IPS-15b (cell line): ENCODE data around the gene USH2A.

ENCODE experiments used
- H3K27me3 ChIP-seq: one replicate; pipeline ENCODE4 v1.6.1; 2013; ENCODE audit warnings: low read length; ENCODE audit not compliant: control insufficient read depth, insufficient read depth
- H3K36me3 ChIP-seq: one replicate; pipeline ENCODE4 v1.6.1; 2013; ENCODE audit warnings: low read length; ENCODE audit not compliant: control insufficient read depth, insufficient read depth
- H3K4me1 ChIP-seq: one replicate; pipeline ENCODE4 v1.6.1; 2013; ENCODE audit warnings: mild to moderate bottlenecking, low read length; ENCODE audit not compliant: control insufficient read depth, insufficient read depth
- H3K4me3 ChIP-seq: one replicate; pipeline ENCODE4 v1.5.1; 2013; ENCODE audit warnings: low read depth, low read length
- H3K9ac ChIP-seq: one replicate; pipeline ENCODE4 v1.6.1; 2013; ENCODE audit warnings: low read depth, mild to moderate bottlenecking, low read length
- H3K9me3 ChIP-seq: one replicate; pipeline ENCODE4 v1.6.1; 2013; ENCODE audit warnings: mild to moderate bottlenecking, low read length; ENCODE audit not compliant: control insufficient read depth, insufficient read depth

Gene USH2A

DNA sequence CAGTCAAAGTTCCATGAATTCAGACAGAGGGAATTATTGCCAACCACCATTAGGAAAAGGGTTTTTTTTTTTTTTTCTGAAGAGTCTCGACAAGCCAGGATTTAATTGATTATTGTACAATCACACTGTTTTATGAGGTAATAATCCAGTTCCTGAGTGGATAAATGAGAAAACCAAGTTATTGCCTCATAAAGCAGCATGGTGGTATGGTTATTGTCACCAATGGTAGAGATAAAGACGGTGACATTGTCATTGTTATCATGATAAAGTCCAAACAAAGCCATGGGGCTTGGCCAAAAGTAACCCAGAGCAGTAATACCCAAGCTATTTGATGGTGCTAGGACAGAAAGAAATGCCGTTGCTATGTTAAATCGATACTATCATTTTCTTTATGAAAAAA, 232.8 kb downstream of the USH2A start:
- Histone ChIP-seq H3K4me3 (no peak overlapping the region), H3K4me1 (peaks cover 6% of the 10 kb centered on the region), H3K27me3 (no peaks in the 10 kb centered on the region), H3K9me3 (no peaks in the 10 kb centered on the region), H3K36me3 (no peaks in the 10 kb centered on the region), H3K9ac (no peak overlapping the region)

DNA sequence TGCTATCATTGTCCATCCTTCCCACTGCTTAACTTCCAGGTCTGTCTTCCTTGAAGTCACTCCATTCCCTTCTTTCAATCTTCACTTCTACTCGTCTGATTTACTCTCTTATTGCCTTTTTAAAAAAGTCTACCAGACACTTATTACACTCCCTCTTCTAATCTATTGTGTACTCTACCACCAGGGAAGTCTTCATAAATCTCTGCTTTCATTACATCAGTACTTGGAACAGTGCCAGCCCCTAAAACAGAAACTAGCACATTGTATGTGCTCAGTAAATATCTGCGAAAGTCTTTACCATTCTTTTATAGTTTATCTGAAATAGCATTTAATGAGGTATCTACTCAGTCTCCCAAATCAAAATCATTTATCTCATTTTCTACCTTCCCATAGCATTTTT, 236.4 kb downstream of the USH2A start:
- Histone ChIP-seq H3K9ac (no peak overlapping the region), H3K4me3 (no peak overlapping the region), H3K36me3 (no peaks in the 10 kb centered on the region), H3K4me1 (peaks cover 30% of the 10 kb centered on the region), H3K27me3 (no peaks in the 10 kb centered on the region), H3K9me3 (no peaks in the 10 kb centered on the region)

DNA sequence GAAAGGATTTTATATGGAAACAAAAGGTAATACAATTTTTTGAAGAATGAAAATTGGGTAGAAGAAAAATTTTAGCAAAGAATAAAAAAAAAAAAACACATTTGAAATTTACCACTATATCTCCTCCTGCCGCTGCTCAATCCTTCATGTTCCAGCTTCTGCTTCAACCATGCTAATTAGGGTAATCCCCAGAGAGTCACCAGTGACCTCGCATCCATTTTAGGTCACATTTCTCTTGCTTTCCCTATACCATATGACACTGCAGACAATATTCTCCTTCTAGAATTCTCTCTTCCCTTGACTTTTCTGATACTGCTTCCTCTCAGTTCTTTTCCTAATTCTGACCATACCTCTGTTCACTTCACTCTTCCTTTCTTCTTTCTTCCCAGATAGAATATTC, 237.1 kb downstream of the USH2A start:
- no peaks in the 10 kb centered on the region for H3K27me3 ChIP-seq
- no peaks in the 10 kb centered on the region for H3K9me3 ChIP-seq
- peaks cover 30% of the 10 kb centered on the region for H3K4me1 ChIP-seq
- H3K36me3 ChIP-seq: no peaks in the 10 kb centered on the region
- no peak overlapping the region for H3K4me3 ChIP-seq
- no peak overlapping the region for H3K9ac ChIP-seq

DNA sequence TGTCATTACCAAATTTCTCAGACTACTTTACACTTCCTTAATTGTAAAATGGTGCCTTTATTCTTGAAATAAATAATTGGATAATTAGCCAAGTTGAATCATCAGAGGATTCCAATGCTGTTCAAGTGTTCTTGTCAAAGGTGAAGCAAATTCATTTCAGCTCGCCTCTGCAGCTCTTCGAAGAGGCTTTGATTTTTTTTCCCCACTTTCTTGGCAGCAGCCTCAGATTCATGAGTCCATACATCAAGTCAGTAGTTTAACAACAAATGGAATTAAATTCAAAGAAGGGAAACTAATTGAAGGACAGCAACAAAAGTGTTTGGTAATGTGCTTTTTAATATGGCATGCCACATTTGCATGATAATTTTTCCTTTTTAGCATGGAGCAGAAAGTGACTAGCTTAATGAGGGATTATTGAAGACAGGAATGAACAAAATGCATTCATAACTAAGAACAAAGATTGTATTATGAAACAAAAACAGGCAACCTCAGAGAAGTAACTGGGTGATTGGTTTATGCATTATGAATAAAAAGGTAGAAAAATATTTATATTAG, 239.0 kb downstream of the USH2A start:
- no peak overlapping the region for H3K9ac ChIP-seq
- no peaks in the 10 kb centered on the region for H3K36me3 ChIP-seq
- H3K27me3 ChIP-seq: no peaks in the 10 kb centered on the region
- H3K4me1 ChIP-seq: peaks cover 30% of the 10 kb centered on the region
- no peaks in the 10 kb centered on the region for H3K9me3 ChIP-seq
- no peak overlapping the region for H3K4me3 ChIP-seq

DNA sequence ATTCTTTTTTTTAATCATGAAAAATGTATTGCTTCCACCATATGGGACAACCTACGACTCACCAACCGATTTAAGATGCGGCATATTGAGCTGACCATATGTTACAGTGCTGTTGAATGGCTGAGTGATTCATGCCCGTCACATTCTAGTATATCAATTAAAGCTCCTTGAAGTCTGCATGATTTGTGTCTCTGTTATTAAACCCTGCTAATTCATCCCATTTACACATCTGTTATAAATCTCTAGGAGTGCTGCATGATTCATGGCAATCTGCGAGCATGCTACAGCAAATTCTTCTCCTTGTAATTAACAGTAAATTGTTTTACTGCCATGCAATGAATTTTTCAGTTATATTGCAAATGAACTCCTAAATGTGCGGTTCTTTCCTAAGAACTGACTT, 239.8 kb downstream of the USH2A start:
- Histone ChIP-seq H3K36me3 (no peaks in the 10 kb centered on the region), H3K9me3 (no peaks in the 10 kb centered on the region), H3K27me3 (no peaks in the 10 kb centered on the region), H3K4me1 (peaks cover 30% of the 10 kb centered on the region), H3K4me3 (peak overlapping the region; percentile 3), H3K9ac (no peak overlapping the region)

DNA sequence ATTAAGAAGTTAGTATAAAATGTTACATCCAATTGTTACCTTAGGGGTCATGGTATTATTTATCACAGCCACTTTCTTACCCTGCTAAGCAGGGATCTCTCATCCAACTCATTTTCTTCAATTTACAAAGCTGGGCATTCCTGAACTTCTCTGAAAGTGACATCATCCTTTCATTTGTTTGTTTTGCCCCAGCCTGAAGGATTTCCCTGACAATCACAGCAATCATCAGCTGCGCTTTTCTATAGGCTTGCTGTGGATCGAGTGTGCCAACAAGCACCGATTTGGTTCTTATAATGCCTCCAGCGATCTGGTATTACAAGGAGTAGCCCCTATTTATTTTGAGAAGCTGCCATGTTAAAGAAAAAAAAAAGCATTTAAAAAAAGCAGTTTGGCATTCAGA, 240.2 kb downstream of the USH2A start:
- H3K36me3 ChIP-seq: no peaks in the 10 kb centered on the region
- no peaks in the 10 kb centered on the region for H3K27me3 ChIP-seq
- peak overlapping the region; percentile 3 for H3K4me3 ChIP-seq

DNA sequence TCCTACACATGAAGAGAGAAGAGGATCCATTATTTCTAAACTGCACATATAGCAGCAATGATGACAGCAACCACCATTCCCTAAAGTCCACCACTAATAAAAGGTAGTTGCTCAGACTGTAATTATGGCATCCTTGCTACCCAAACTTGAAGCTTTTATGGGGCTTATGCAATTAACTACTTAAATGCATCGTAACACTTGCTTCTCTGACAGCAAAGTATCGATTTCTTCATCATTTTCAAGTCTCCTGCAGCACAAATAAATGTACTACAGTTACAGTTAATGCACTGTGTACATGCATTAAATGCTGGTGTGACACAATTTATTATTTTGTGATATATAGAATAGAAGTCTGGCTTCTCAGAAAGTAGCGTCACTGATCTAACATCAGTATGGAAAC, 241.7 kb downstream of the USH2A start:
- H3K4me3 ChIP-seq: no peak overlapping the region
- no peaks in the 10 kb centered on the region for H3K9me3 ChIP-seq
- H3K4me1 ChIP-seq: peaks cover 30% of the 10 kb centered on the region
- H3K36me3 ChIP-seq: no peaks in the 10 kb centered on the region
- no peak overlapping the region for H3K9ac ChIP-seq
- no peaks in the 10 kb centered on the region for H3K27me3 ChIP-seq

More for the DNA sequence above, 240.2 kb downstream of the USH2A start:
- Histone ChIP-seq H3K9me3 (no peaks in the 10 kb centered on the region), H3K4me1 (peaks cover 30% of the 10 kb centered on the region), H3K9ac (no peak overlapping the region)

DNA sequence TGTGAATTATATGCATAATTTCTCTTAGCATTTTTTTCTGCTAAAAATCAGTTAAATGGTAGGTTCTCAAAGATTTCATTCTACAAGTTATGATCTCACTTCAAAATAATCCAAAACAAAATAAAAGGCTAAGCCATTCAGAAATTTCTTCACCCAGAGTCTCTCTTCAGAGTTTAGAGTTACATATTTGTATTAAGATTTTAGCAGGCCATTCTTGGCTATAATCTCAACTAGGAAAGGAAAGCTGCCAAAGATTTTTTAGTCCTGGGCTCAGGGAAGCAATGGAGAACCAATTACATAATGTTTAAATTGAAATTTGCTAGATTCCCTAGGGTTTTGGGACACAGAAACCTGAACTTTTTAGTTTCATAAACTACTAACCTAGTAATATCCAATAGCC, 245.0 kb downstream of the USH2A start:
- Histone ChIP-seq H3K4me3 (no peak overlapping the region), H3K9me3 (no peaks in the 10 kb centered on the region), H3K27me3 (no peaks in the 10 kb centered on the region), H3K9ac (no peak overlapping the region), H3K4me1 (peaks cover 11% of the 10 kb centered on the region), H3K36me3 (no peaks in the 10 kb centered on the region)

DNA sequence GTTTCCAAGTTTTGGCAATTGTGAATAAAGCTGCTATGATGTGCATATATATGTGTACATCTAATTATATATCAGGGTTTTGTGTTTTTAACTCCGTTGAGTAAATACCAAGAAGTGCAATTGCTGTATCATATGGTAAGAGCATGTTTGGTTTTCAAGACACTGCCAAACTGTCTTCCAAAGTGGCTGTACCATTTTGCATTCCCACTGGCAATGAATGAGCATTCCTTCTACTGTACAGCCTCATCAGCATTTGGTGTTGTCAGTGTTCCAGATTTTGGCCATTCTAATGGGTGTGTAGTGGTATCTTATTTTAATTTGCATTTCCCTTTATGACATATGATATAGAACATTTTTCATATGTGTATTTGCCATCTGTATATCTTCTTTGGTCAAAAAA, 246.3 kb downstream of the USH2A start:
- no peaks in the 10 kb centered on the region for H3K27me3 ChIP-seq
- no peak overlapping the region for H3K4me3 ChIP-seq
- H3K9ac ChIP-seq: no peak overlapping the region
- no peaks in the 10 kb centered on the region for H3K9me3 ChIP-seq
- no peaks in the 10 kb centered on the region for H3K36me3 ChIP-seq
- no peaks in the 10 kb centered on the region for H3K4me1 ChIP-seq

DNA sequence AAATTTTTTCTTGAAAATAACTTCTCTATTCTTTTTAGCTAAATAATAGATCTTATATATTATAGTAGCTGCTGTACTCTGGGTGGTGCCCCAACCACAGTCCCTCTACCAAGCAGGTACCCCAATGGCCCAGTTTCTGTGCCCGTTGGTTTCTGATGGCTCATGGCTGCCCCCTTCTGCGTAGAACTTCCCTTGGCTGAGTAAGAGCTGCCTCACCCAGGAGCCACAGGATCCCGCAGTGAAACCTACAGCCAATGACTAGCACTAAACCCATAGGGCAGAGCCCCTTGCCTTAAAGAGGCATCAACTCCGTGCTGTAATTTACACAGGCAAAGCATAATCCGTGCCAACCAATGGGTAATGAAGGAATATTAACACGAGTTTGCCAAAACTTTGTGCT, 247.5 kb downstream of the USH2A start:
- Histone ChIP-seq H3K36me3 (no peaks in the 10 kb centered on the region), H3K27me3 (no peaks in the 10 kb centered on the region), H3K9ac (no peak overlapping the region), H3K4me1 (no peaks in the 10 kb centered on the region), H3K9me3 (no peaks in the 10 kb centered on the region), H3K4me3 (no peak overlapping the region)

DNA sequence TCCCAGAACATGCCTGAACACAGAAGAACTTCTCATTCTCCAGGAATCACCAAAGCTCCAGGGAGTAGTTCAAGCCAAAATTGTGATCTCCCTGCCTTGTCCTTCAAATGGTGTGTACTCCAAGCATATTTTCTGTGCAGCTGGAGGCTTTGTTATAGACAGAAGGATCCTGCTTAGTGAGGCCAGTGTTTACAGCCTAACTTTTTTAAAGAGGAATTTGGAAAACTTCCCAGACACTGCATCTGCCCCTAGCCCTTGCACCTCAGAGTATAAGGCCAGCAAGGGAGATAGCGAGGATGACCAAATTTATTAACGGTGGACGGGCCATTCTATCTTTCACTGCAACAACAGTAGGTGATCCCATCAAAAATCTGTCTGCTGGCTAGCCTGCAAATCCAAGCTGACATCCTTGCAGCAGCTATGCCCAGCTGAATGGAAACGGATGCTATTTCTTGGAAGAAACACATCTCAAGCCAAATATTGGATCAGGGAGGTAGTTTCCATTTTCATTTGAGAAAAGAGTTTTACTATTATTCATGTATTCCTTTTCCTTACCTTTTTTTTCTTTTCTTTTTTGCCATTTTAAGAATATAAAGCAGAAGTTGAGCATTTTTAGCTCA, 249.8 kb downstream of the USH2A start:
- Histone ChIP-seq H3K9me3 (no peaks in the 10 kb centered on the region), H3K36me3 (no peaks in the 10 kb centered on the region), H3K9ac (no peak overlapping the region), H3K4me3 (no peak overlapping the region), H3K27me3 (no peaks in the 10 kb centered on the region), H3K4me1 (no peaks in the 10 kb centered on the region)

DNA sequence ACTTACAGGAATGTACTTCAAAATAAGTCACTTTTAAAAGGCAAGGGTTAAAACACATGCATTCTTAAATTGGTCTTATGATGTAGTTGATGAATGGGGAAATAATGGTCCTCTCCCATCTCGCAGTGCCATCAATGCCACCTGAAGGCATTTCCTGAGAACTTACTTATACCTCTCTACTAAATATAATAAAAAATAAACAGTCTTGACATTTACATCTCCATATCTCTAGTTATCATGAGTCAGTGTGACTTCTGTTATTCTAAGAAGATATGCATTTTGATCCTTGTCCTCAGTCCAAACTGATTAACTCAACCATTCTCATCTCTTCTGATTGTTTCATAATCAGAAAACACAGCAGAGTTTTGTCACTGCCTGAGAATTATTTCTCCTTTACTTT, 253.9 kb downstream of the USH2A start:
- Histone ChIP-seq H3K9ac (no peak overlapping the region), H3K4me1 (no peaks in the 10 kb centered on the region), H3K36me3 (no peaks in the 10 kb centered on the region), H3K27me3 (no peaks in the 10 kb centered on the region), H3K4me3 (no peak overlapping the region), H3K9me3 (no peaks in the 10 kb centered on the region)
